NCI-H1092 (cell line): ENCODE results near the gene KRTAP5-7.
A peak's percentile ranks its signal among the peaks of the same experiment; 100 is the strongest.

Experiments used
- DNase-seq: peaks from one replicate; lab custom pipeline; 2025; lab: John Stamatoyannopoulos, UW

Gene KRTAP5-7

GRCh38 chr11:71496421-71496820 is 30.6 kb upstream of the KRTAP5-7 start:
- no peak for DNase-seq

- DNase-seq = no peak
These were observed 29.0 kb upstream of the KRTAP5-7 start for GRCh38 chr11:71498091-71498490.

GRCh38 chr11:71499125-71499524 is 27.9 kb upstream of the KRTAP5-7 start:
- no peak for DNase-seq

GRCh38 chr11:71499546-71499945 is 27.5 kb upstream of the KRTAP5-7 start:
- no peak for DNase-seq

GRCh38 chr11:71500601-71501021 is 26.5 kb upstream of the KRTAP5-7 start:
- no peak for DNase-seq

GRCh38 chr11:71501071-71501985 is 25.7 kb upstream of the KRTAP5-7 start:
- no peak for DNase-seq

- no peak for DNase-seq
These were observed 25.0 kb upstream of the KRTAP5-7 start for GRCh38 chr11:71502026-71502425.

- no peak for DNase-seq
These were observed 24.1 kb upstream of the KRTAP5-7 start for GRCh38 chr11:71502871-71503435.

- no peak for DNase-seq
These were observed 22.5 kb upstream of the KRTAP5-7 start for GRCh38 chr11:71504531-71504930.

GRCh38 chr11:71505001-71505400 is 22.1 kb upstream of the KRTAP5-7 start:
- DNase-seq = peak; percentile 18

- no peak for DNase-seq
These were observed 21.3 kb upstream of the KRTAP5-7 start for GRCh38 chr11:71505781-71506180.

GRCh38 chr11:71507102-71507501 is 20.0 kb upstream of the KRTAP5-7 start:
- DNase-seq = no peak

- DNase-seq = no peak
These were observed 8.3 kb upstream of the KRTAP5-7 start for GRCh38 chr11:71518506-71519471.

- DNase-seq = no peak
These were observed 7.5 kb upstream of the KRTAP5-7 start for GRCh38 chr11:71519546-71519945.

- no peak for DNase-seq
These were observed 1.7 kb upstream of the KRTAP5-7 start for GRCh38 chr11:71525188-71525937.

GRCh38 chr11:71525938-71526495 is 1.1 kb upstream of the KRTAP5-7 start:
- DNase-seq = no peak

GRCh38 chr11:71527576-71528210 is 626 bp downstream of the KRTAP5-7 start:
- no peak for DNase-seq

GRCh38 chr11:71530602-71531001 is 3.5 kb downstream of the KRTAP5-7 start:
- DNase-seq = no peak

- no peak for DNase-seq
These were observed 5.1 kb downstream of the KRTAP5-7 start for GRCh38 chr11:71532036-71532610.
